ENCODE measurements around the gene NCAPD3.

The NCAPD3 gene

GRCh38 chr11:134242376-134242775, 18.6 kb upstream of the NCAPD3 start:
- TF ChIP-seq MAX (IDR thresholded peaks at IDR 0.05; ENCODE audit: low read depth, low read length) (no peak), MYC (IDR thresholded peaks at IDR 0.05; ENCODE audit: low read depth, low read length) (no peak), POLR2A (IDR thresholded peaks at IDR 0.05; ENCODE audit: extremely low read depth, insufficient read length) (no peak)
- TF ChIP-seq, protein P1, sequence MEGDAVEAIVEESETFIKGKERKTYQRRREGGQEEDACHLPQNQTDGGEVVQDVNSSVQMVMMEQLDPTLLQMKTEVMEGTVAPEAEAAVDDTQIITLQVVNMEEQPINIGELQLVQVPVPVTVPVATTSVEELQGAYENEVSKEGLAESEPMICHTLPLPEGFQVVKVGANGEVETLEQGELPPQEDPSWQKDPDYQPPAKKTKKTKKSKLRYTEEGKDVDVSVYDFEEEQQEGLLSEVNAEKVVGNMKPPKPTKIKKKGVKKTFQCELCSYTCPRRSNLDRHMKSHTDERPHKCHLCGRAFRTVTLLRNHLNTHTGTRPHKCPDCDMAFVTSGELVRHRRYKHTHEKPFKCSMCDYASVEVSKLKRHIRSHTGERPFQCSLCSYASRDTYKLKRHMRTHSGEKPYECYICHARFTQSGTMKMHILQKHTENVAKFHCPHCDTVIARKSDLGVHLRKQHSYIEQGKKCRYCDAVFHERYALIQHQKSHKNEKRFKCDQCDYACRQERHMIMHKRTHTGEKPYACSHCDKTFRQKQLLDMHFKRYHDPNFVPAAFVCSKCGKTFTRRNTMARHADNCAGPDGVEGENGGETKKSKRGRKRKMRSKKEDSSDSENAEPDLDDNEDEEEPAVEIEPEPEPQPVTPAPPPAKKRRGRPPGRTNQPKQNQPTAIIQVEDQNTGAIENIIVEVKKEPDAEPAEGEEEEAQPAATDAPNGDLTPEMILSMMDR (IDR thresholded peaks at IDR 0.05; ENCODE audit: low read depth, low read length), result no peak
- DNase-seq (ENCODE audit: low read depth), result no peak
- H3K4me3 ChIP-seq (ENCODE audit: low read depth, low read length), result no peak overlapping the region

GRCh38 chr11:134240592-134240991, 16.8 kb upstream of the NCAPD3 start:
- no peak overlapping the region for H3K4me3 ChIP-seq (ENCODE audit: low read depth, low read length)
- TF ChIP-seq MAX (IDR thresholded peaks at IDR 0.05; ENCODE audit: low read depth, low read length) (no peak), MYC (IDR thresholded peaks at IDR 0.05; ENCODE audit: low read depth, low read length) (no peak), POLR2A (IDR thresholded peaks at IDR 0.05; ENCODE audit: extremely low read depth, insufficient read length) (no peak)
- TF ChIP-seq, protein P1 (IDR thresholded peaks at IDR 0.05; ENCODE audit: low read depth, low read length), result no peak
- no peak for DNase-seq (ENCODE audit: low read depth)

DNA sequence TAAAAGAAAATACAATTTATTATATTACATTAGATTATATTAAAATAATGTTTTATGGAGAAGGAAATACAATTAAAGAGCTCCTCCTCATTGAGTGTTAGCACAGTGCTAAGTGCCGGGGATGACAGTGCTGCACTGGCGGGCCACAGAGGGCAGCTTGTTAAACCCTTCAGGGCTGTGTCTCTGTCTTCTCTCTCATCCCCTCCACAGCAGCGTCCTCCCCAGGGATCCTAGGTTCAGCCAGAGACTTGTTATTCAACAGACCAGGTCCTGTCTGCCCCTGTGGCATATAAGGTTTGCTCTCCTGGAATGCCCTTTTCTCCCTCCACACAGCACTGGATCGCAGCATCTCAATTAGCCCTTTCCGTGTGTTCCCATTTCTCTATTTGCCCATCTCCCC, 15.2 kb upstream of the NCAPD3 start:
- TF ChIP-seq POLR2A (IDR thresholded peaks at IDR 0.05; ENCODE audit: extremely low read depth, insufficient read length) (no peak), MYC (IDR thresholded peaks at IDR 0.05; ENCODE audit: low read depth, low read length) (no peak), MAX (IDR thresholded peaks at IDR 0.05; ENCODE audit: low read depth, low read length) (no peak)
- TF ChIP-seq, protein P1 (IDR thresholded peaks at IDR 0.05; ENCODE audit: low read depth, low read length), result no peak
- no peak for DNase-seq (ENCODE audit: low read depth)
- no peak overlapping the region for H3K4me3 ChIP-seq (ENCODE audit: low read depth, low read length)

GRCh38 chr11:134237557-134237922, 13.8 kb upstream of the NCAPD3 start:
- TF ChIP-seq, protein P1 (IDR thresholded peaks at IDR 0.05; ENCODE audit: low read depth, low read length), result no peak
- TF ChIP-seq MAX (IDR thresholded peaks at IDR 0.05; ENCODE audit: low read depth, low read length) (no peak), POLR2A (IDR thresholded peaks at IDR 0.05; ENCODE audit: extremely low read depth, insufficient read length) (no peak), MYC (IDR thresholded peaks at IDR 0.05; ENCODE audit: low read depth, low read length) (no peak)
- DNase-seq (ENCODE audit: low read depth), result no peak
- H3K4me3 ChIP-seq (ENCODE audit: low read depth, low read length), result no peak overlapping the region

DNA sequence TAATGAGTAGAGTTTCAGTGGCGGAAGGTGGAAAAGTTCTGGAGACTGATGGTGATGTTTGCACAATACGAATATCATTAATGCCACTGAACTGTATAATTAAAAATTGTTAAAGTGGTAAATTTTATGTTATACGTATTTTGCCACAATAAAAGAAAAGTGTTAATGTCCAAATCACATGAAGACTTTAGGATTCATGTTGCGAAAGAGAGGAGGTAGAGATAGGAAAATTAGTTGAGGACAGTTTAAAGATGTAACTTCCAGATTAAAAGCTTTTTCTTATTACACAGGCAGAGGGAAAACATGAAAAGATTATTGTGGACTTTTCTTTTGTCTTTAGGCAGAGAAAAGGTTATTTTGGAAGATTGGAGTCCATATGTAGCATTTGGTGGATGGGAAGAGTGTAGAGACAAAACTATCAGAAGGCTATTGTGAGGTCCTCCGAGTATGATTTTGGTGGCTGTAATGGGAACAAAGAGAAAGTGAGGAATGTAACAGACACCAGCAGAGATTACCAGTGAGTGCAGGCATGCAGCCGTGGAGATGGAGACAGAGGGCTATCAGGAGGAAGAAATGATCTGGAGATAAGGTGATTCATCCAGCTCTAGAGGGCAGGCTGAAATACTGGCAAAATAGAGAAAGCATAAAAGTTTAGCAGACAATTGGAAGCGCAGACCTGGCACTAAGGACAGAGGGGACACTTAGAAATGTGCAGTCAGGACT, 13.2 kb upstream of the NCAPD3 start:
- DNase-seq (ENCODE audit: low read depth), result no peak
- TF ChIP-seq MYC (IDR thresholded peaks at IDR 0.05; ENCODE audit: low read depth, low read length) (no peak), POLR2A (IDR thresholded peaks at IDR 0.05; ENCODE audit: extremely low read depth, insufficient read length) (no peak), MAX (IDR thresholded peaks at IDR 0.05; ENCODE audit: low read depth, low read length) (no peak)
- TF ChIP-seq, protein P1 (IDR thresholded peaks at IDR 0.05; ENCODE audit: low read depth, low read length), result no peak
- no peak overlapping the region for H3K4me3 ChIP-seq (ENCODE audit: low read depth, low read length)
